Breast epithelium (tissue), 4 donors: ENCODE data around the gene PLB1. TPM values are rescaled to one million over a fixed set of nuclear protein-coding genes. Genes with fewer than 3 reads are reported as not detected.

Experiments used
- DNase-seq, 2 donors: peaks; one replicate each; pipeline ENCODE4 v3.0.0-alpha.2; 2019; ENCODE audit warnings: low spot score in 2 of 2
- H3K27ac ChIP-seq, 2 donors: fragments of 200-600 bp; sonication (generic) in 1 of 2; one replicate each; pipeline ENCODE4 v1.5.1; 2016 to 2019; ENCODE audit warnings: mild to moderate bottlenecking in 1 of 2
- H3K27me3 ChIP-seq, 2 donors: fragments of 200-600 bp; sonication (generic) in 1 of 2; one replicate each; pipeline versions ENCODE4 v1.5.1 to v1.6.0; 2017 to 2019; ENCODE audit warnings: control low read depth in 1 of 2, mild to moderate bottlenecking in 1 of 2
- H3K36me3 ChIP-seq: fragments of 200-600 bp; one replicate; pipeline ENCODE4 v1.5.1; 2019
- H3K4me1 ChIP-seq, 2 donors: fragments of 200-600 bp; sonication (generic); one replicate each; pipeline ENCODE4 v1.5.1; 2016 to 2019; ENCODE audit warnings: control low read depth in 1 of 2
- H3K4me3 ChIP-seq, 3 donors: fragments of 200-600 bp; sonication (generic); 1 replicate in 2 of 3; 2 replicates in 1 of 3; pipeline ENCODE4 v1.5.1; 2016 to 2019; ENCODE audit warnings: mild to moderate bottlenecking in 3 of 3, moderate library complexity in 2 of 3
- H3K9me3 ChIP-seq, 2 donors: fragments of 200-600 bp; sonication (generic) in 1 of 2; one replicate each; pipeline ENCODE4 v1.5.1; 2016 to 2019; ENCODE audit warnings: control low read depth in 1 of 2
- POLR2A ChIP-seq: fragments of 450-650 bp; IDR thresholded peaks from one replicate; pipeline ENCODE4 v1.6.1; 2016; ENCODE audit warnings: antibody characterized with exemption, mild to moderate bottlenecking, moderate library complexity
- POLR2AphosphoS5 ChIP-seq, 3 donors: sonication (generic); formaldehyde crosslinking; IDR thresholded peaks; one replicate each; pipeline ENCODE4 v1.6.1; 2017; ENCODE audit warnings: antibody characterized with exemption in 3 of 3
- intact Hi-C: fragments of 100-400 bp; cut with DNase I; formaldehyde crosslinking; loops from one replicate; pipeline ENCODE4 v1.15.1; 2023; ENCODE audit warnings: low total_unique reads
- total RNA-seq, 3 donors: library from RNA; depleted of rRNA; stranded (reverse); fragments of >200 nt; gene quantifications; one replicate each; pipeline ENCODE4 v1.1.0, GENCODE V29; 2016
- TF ChIP-seq, protein P1 (sequence below), 3 donors: fragments of 450-650 bp; IDR thresholded peaks; one replicate each; pipeline ENCODE4 v1.5.1; 2016 to 2017; ENCODE audit warnings: antibody characterized with exemption in 3 of 3, mild to moderate bottlenecking in 3 of 3, moderate library complexity in 3 of 3

PLB1 gene
- total RNA-seq, 3 donors from 2014 or later: 5.6 to 11.9 (median 8.8) TPM

DNA sequence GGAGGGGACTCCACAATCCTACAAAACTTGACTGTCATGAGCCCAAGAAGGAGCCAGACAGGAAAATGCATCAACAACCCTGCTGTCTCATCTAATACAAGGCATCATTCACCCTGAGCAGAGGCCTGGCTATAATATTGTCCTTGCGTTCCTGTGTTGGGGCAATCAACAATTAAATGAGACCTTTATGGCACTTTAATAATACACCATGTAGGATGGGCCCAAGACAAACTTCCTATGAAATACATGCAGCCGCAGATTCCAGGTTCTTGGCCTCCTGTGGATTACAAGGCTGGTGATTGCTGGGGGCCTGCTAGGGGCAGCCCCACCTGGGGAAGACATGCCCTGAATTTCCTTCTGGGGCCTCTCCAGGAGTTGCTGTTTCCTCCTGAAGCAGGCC lies 173.0 kb downstream of the PLB1 start:
- TF ChIP-seq, protein P1, sequence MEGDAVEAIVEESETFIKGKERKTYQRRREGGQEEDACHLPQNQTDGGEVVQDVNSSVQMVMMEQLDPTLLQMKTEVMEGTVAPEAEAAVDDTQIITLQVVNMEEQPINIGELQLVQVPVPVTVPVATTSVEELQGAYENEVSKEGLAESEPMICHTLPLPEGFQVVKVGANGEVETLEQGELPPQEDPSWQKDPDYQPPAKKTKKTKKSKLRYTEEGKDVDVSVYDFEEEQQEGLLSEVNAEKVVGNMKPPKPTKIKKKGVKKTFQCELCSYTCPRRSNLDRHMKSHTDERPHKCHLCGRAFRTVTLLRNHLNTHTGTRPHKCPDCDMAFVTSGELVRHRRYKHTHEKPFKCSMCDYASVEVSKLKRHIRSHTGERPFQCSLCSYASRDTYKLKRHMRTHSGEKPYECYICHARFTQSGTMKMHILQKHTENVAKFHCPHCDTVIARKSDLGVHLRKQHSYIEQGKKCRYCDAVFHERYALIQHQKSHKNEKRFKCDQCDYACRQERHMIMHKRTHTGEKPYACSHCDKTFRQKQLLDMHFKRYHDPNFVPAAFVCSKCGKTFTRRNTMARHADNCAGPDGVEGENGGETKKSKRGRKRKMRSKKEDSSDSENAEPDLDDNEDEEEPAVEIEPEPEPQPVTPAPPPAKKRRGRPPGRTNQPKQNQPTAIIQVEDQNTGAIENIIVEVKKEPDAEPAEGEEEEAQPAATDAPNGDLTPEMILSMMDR (IDR thresholded peaks at IDR 0.05): no peak
- TF ChIP-seq POLR2A (no peak), POLR2AphosphoS5 (IDR thresholded peaks at IDR 0.05) (no peak)
- no peaks in the 10 kb centered on the region for H3K36me3 ChIP-seq
- peaks cover 0 to 6% of the 10 kb centered on the region in 2 donors for H3K4me1 ChIP-seq
- H3K9me3 ChIP-seq: no peaks in the 10 kb centered on the region
- no peaks in the 10 kb centered on the region for H3K27me3 ChIP-seq
- intact Hi-C loops: loop anchor here (2.0 kb wide), 1 partner anchor 64 kb away; no protein-coding TSS in a partner anchor
- DNase-seq: no peak
- peak overlapping the region in 1 of 2 donors; percentile 61 for H3K27ac ChIP-seq
- no peak overlapping the region for H3K4me3 ChIP-seq

DNA sequence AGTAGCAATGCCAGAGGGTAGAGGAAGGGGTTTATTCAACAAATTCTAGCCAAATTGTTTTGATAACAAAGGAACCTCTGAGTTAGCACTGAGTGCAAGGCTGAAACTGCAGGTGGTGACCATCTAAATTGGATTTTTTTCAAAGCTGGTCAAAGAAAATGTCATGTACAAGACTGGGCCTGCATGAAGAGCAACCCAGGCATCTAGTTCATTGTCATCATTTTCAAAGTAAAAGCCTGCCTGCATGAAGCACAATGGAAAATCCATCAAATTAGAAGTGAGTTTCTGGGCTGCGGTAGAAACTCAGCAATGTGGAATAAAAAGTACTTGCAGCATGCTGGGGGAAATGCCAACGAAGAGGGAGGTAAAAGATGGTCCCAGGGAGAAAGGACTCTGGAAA lies 175.0 kb downstream of the PLB1 start:
- DNase-seq: no peak
- peak overlapping the region; percentile 20 to 42 for H3K27ac ChIP-seq
- intact Hi-C loops: no loop called here
- TF ChIP-seq, protein P1 (IDR thresholded peaks at IDR 0.05): no peak
- H3K36me3 ChIP-seq: no peaks in the 10 kb centered on the region
- H3K4me3 ChIP-seq: no peak overlapping the region
- no peaks in the 10 kb centered on the region for H3K27me3 ChIP-seq
- H3K9me3 ChIP-seq: no peaks in the 10 kb centered on the region
- no peaks in the 10 kb centered on the region for H3K4me1 ChIP-seq

DNA sequence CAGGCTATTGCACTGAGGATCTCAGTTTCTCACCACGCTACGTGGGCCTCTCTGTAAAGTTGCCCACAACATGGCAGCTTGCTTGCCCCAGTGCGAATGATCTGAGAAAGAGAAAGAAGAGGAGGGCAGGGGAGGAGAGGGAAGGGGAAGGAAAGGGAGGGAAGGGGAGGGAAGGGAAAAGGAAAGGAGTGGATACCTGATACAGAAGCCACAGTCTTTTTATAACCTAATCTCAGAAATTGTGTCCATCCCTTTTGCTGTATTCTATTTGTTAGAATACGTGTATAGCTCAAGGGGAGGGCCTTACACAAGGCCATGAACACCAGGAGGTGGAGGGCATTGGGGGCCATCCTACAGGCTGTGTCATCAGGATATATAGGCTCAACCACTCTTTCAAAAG lies 177.5 kb downstream of the PLB1 start:
- Histone ChIP-seq H3K27ac (no peak overlapping the region), H3K36me3 (no peaks in the 10 kb centered on the region), H3K4me1 (peaks cover 0 to 7% of the 10 kb centered on the region in 2 donors), H3K27me3 (no peaks in the 10 kb centered on the region), H3K4me3 (no peak overlapping the region), H3K9me3 (no peaks in the 10 kb centered on the region)
- DNase-seq: no peak
- intact Hi-C loops: no loop called here
- TF ChIP-seq POLR2A (no peak), POLR2AphosphoS5 (IDR thresholded peaks at IDR 0.05) (no peak)
- TF ChIP-seq, protein P1 (IDR thresholded peaks at IDR 0.05): no peak

DNA sequence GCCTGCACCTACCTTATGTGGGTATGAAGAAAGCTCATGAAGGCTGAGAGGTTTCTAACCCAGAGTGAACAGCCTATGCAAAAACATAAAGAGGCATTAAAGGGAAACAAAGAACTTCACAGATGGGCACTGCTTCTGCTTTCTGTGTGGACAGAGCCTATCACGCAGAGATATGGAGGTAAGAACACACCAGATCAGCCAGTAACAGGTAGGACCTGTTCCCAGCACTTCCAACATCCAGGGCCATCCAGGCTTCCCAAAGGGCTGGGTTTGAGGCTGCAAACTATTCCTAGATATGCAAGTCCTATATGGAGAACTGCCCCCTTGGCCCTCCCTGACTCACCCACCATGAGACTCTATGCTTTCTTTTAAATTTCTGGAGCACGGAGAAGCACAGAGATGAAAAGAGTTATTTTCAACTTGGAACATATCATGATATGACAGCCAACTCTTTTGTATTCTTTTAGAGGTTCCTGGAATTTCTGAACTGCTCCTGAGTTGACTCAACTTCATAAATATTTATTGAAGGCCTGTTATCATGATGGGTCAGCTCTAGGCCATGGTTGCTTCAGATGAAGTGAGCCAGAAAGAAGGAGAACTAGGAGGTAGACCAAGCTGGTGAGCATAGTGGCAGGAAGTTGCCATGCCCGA lies 178.3 kb downstream of the PLB1 start:
- Histone ChIP-seq H3K27me3 (no peaks in the 10 kb centered on the region), H3K4me3 (no peak overlapping the region), H3K9me3 (no peaks in the 10 kb centered on the region), H3K27ac (peak overlapping the region; percentile 23 to 27), H3K4me1 (peaks cover 0 to 7% of the 10 kb centered on the region in 2 donors), H3K36me3 (no peaks in the 10 kb centered on the region)
- TF ChIP-seq, protein P1 (IDR thresholded peaks at IDR 0.05): no peak
- TF ChIP-seq POLR2A: no peak
- TF ChIP-seq POLR2AphosphoS5 (IDR thresholded peaks at IDR 0.05): no peak
- intact Hi-C loops: no loop called here
- no peak for DNase-seq

DNA sequence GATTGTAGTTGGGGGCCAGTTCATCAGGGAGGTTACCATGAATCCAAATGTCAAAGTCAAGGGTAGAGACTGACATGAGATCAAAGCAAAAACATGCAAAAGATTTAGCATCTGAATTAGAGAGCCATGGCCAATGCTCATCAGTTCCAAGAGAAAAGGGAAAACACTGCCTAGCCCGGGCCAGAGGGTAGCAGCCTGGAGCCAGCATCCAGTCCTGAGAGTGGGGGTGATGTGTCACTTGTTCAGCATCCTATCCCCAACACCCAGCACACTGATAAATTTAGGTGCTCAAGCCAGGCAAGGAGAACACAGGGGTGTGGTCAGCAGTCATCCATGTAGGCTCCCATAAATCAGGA lies 178.8 kb downstream of the PLB1 start:
- H3K4me3 ChIP-seq: no peak overlapping the region
- no peaks in the 10 kb centered on the region for H3K27me3 ChIP-seq
- TF ChIP-seq POLR2AphosphoS5 (IDR thresholded peaks at IDR 0.05) (no peak), POLR2A (no peak)
- TF ChIP-seq, protein P1 (IDR thresholded peaks at IDR 0.05): no peak
- H3K4me1 ChIP-seq: peaks cover 0 to 7% of the 10 kb centered on the region in 2 donors
- intact Hi-C loops: no loop called here
- DNase-seq: no peak
- no peaks in the 10 kb centered on the region for H3K36me3 ChIP-seq
- H3K9me3 ChIP-seq: no peaks in the 10 kb centered on the region
- peak overlapping the region in 1 of 2 donors; percentile 27 for H3K27ac ChIP-seq
